Gastrocnemius medialis (tissue), 4 donors: Measurements from ENCODE around the gene NTMT1. TPM values are rescaled to one million over a fixed set of nuclear protein-coding genes. Genes with fewer than 3 reads are reported as not detected.

ENCODE experiments used
- ATAC-seq, 2 donors: fragments of 150-250 bp; one replicate each; pipeline ENCODE4 v1.9.1; 2016
- DNase-seq, 2 donors: peaks; one replicate each; pipeline ENCODE4 v3.0.0-alpha.2; 2019
- H3K27ac ChIP-seq, 4 donors: fragments of 200-600 bp; sonication (generic); 1 replicate in 1 of 4; 2 replicates in 3 of 4; pipeline ENCODE4 v1.5.1; 2016 to 2018; ENCODE audit warnings: mild to moderate bottlenecking in 2 of 4, moderate library complexity in 1 of 4
- H3K27me3 ChIP-seq, 3 donors: fragments of 200-600 bp; sonication (generic) in 2 of 3; 1 replicate in 1 of 3; 2 replicates in 2 of 3; pipeline versions ENCODE4 v1.5.1 to v1.6.0; 2016 to 2019; ENCODE audit warnings: mild to moderate bottlenecking in 1 of 3, moderate library complexity in 1 of 3
- H3K36me3 ChIP-seq, 2 donors: fragments of 200-600 bp; sonication (generic) in 1 of 2; one replicate each; pipeline ENCODE4 v1.5.1; 2017 to 2018
- H3K4me1 ChIP-seq, 2 donors: fragments of 200-600 bp; sonication (generic) in 1 of 2; one replicate each; pipeline ENCODE4 v1.5.1; 2016 to 2017; ENCODE audit warnings: mild to moderate bottlenecking in 2 of 2
- H3K4me3 ChIP-seq, 4 donors: fragments of 200-600 bp; sonication (generic) in 3 of 4; 1 replicate in 1 of 4; 2 replicates in 3 of 4; pipeline ENCODE4 v1.5.1; 2016 to 2019; ENCODE audit warnings: mild to moderate bottlenecking in 2 of 4
- H3K9me3 ChIP-seq, 3 donors: fragments of 200-600 bp; sonication (generic) in 2 of 3; 1 replicate in 1 of 3; 2 replicates in 2 of 3; pipeline ENCODE4 v1.5.1; 2016 to 2019
- POLR2A ChIP-seq, 2 donors: fragments of 450-650 bp; IDR thresholded peaks; one replicate each; pipeline ENCODE4 v1.6.1; 2017; ENCODE audit warnings: antibody characterized with exemption in 2 of 2, mild to moderate bottlenecking in 2 of 2, moderate library complexity in 2 of 2
- in situ Hi-C, 4 donors: fragments of 200-750 bp; cut with MboI; loops; one replicate each; pipeline versions ENCODE4 v1.15.0 to v1.8.0; 2017; ENCODE audit warnings: low sequenced_read_pairs in 4 of 4
- intact Hi-C: fragments of 100-400 bp; cut with DNase I; formaldehyde crosslinking; loops from one replicate; pipeline ENCODE4 v1.15.1; 2023; ENCODE audit warnings: low total_unique reads
- total RNA-seq, 4 donors: library from RNA; depleted of rRNA; stranded (reverse); fragments of >200 nt; gene quantifications; one replicate each; pipeline versions ENCODE4 v1.1.0 to v1.2.3, GENCODE V29; 2016
- TF ChIP-seq, protein P1 (sequence below), 5 experiments: fragments of 450-650 bp in 3 of 5; fragments of 200-600 bp in 2 of 5; sonication (generic) in 2 of 5; IDR thresholded peaks in 4 of 5; conservative IDR thresholded peaks in 1 of 5; 1 replicate in 4 of 5; 2 replicates in 1 of 5; pipeline ENCODE4 v1.5.1; 2016 to 2019; ENCODE audit warnings: antibody characterized with exemption in 5 of 5, mild to moderate bottlenecking in 3 of 5, moderate library complexity in 3 of 5

NTMT1 gene
- total RNA-seq, 4 donors from 2014 or later = 37.8 to 82.1 (median 48.1) TPM

DNA sequence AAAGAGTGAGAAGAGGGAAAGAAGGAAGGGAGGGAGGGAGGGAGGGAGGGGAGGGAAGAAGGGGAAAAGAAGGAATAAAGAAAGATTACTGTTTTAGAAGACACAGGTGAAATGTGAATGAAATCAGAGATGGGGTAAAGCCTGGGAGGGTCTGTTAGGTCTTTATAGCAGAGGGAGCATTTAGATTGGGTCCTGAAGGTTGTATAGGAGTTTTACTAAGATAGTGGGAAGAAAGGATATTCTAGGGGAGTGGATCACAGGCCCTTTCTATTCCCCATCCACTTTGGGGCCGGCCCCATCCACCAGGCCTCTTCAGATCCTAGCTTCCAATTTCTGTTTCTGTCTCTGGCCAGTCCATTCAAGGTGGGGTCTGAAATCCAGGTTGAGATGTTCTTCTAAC, 40.6 kb upstream of the NTMT1 start:
- in situ Hi-C loops = no loop called here
- ATAC-seq (no peak), DNase-seq (no peak)
- no peak overlapping the region for H3K27ac ChIP-seq
- no peaks in the 10 kb centered on the region for H3K27me3 ChIP-seq
- no peak overlapping the region for H3K4me3 ChIP-seq
- H3K36me3 ChIP-seq = no peaks in the 10 kb centered on the region
- H3K9me3 ChIP-seq = no peaks in the 10 kb centered on the region
- intact Hi-C loops = loop anchor here (10.0 kb wide), 1 partner anchor 81 kb away; no protein-coding TSS in a partner anchor
- TF ChIP-seq, protein P1, sequence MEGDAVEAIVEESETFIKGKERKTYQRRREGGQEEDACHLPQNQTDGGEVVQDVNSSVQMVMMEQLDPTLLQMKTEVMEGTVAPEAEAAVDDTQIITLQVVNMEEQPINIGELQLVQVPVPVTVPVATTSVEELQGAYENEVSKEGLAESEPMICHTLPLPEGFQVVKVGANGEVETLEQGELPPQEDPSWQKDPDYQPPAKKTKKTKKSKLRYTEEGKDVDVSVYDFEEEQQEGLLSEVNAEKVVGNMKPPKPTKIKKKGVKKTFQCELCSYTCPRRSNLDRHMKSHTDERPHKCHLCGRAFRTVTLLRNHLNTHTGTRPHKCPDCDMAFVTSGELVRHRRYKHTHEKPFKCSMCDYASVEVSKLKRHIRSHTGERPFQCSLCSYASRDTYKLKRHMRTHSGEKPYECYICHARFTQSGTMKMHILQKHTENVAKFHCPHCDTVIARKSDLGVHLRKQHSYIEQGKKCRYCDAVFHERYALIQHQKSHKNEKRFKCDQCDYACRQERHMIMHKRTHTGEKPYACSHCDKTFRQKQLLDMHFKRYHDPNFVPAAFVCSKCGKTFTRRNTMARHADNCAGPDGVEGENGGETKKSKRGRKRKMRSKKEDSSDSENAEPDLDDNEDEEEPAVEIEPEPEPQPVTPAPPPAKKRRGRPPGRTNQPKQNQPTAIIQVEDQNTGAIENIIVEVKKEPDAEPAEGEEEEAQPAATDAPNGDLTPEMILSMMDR (IDR thresholded peaks at IDR 0.05 in 4 of 5, conservative IDR thresholded peaks at IDR 0.05 in 1 of 5) = no peak
- no peak for TF ChIP-seq POLR2A (IDR thresholded peaks at IDR 0.05)
- peaks cover 0 to 8% of the 10 kb centered on the region in 2 donors for H3K4me1 ChIP-seq

DNA sequence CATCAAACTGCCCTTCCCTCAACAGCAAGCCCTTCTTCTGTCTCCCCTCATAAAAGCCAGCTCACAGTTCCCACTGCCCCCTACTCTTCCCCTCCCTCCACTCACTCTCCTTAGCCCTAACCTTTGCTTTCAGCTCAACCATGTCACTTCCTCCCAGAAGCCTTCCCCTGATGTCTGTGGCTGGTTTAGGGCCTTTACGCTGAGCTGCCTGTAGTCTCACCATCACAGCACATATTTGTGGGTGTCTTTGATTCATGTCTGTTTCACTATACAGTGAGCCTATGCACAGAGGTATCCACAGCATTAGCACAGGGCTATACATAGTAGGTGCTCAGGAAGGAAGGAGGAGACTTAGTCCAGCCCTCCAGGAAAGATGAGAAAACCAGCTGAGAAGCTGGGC, 39.7 kb upstream of the NTMT1 start:
- no peak for ATAC-seq
- intact Hi-C loops = loop anchor here (10.0 kb wide), 1 partner anchor 81 kb away; no protein-coding TSS in a partner anchor
- DNase-seq = no peak
- Histone ChIP-seq H3K36me3 (no peaks in the 10 kb centered on the region), H3K27me3 (no peaks in the 10 kb centered on the region), H3K4me1 (peaks cover 0 to 8% of the 10 kb centered on the region in 2 donors), H3K9me3 (no peaks in the 10 kb centered on the region), H3K4me3 (no peak overlapping the region), H3K27ac (peak overlapping the region in 1 of 4 donors; percentile 71)
- in situ Hi-C loops = no loop called here
- TF ChIP-seq POLR2A (IDR thresholded peaks at IDR 0.05) = no peak
- TF ChIP-seq, protein P1 (IDR thresholded peaks at IDR 0.05 in 4 of 5, conservative IDR thresholded peaks at IDR 0.05 in 1 of 5) = no peak

DNA sequence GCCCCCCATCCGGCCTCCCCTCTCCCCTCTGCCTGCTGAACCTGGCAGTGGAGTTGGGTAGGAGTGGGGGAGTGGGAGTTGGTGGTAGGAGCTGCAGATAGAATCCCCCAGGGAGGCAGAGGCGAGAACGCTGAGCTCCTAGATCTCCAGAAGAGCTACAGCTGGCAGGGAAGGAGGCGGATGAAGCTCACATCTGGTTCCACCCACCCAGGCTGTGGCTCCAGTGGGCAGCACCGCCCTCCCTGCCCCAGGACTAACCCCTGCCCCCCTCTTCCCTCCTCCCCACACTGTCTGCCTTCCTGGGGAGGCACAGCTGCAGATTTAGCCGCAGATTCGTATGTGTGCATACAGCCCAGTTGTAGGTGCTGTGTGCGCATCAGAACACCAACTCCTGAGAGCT, 39.3 kb upstream of the NTMT1 start:
- intact Hi-C loops (loop anchor here (10.0 kb wide), 1 partner anchor 82 kb away; no protein-coding TSS in a partner anchor), in situ Hi-C loops (no loop called here)
- Histone ChIP-seq H3K27ac (peak overlapping the region in 1 of 4 donors; percentile 71), H3K4me1 (peaks cover 0 to 8% of the 10 kb centered on the region in 2 donors), H3K36me3 (no peaks in the 10 kb centered on the region), H3K27me3 (no peaks in the 10 kb centered on the region), H3K4me3 (no peak overlapping the region), H3K9me3 (no peaks in the 10 kb centered on the region)
- TF ChIP-seq, protein P1 (IDR thresholded peaks at IDR 0.05 in 4 of 5, conservative IDR thresholded peaks at IDR 0.05 in 1 of 5) = no peak
- no peak for ATAC-seq
- DNase-seq = no peak

DNA sequence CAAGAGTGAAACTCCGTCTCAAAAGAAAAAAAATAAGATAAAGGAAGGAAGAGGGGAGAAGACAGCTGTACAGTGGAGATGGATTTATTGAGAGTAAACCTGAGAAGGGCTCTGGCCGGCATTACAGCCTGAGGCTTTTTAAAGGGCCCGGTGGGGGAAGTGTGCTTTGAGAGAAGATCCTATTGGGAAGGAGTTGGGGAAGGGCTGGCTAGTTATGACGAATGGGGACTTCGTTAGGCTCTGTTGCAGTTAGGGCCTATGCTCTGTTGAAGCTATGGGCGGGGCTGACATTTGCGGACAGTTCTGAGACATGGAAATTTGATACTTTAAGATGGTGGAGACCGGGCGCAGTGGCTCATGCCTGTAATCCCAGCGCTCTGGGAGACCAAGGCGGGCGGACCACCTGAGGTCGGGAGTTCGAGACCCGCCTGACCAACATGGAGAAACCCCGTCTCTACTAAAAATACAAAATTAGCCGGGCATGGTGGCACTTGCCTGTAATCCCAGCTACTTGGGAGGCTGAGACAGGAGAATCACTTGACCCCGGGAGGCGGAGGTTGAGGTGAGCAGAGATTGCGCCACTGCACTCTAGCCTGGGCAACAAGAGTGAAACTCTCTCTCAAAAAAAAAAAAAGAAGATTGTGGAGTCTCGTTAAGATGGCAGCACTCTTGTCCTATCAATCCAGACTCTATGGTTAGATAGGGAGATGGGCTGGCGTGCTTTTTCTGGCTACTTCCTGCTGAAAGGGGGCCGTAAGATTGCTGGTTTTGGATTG, 38.3 kb upstream of the NTMT1 start:
- Histone ChIP-seq H3K4me1 (peaks cover 0 to 8% of the 10 kb centered on the region in 2 donors), H3K27me3 (no peaks in the 10 kb centered on the region), H3K27ac (peak overlapping the region; percentile 15 to 71 (median 40)), H3K9me3 (no peaks in the 10 kb centered on the region), H3K4me3 (no peak overlapping the region), H3K36me3 (no peaks in the 10 kb centered on the region)
- DNase-seq (peak; percentile 38 to 71), ATAC-seq (peak; percentile 83 to 87)
- TF ChIP-seq, protein P1 (IDR thresholded peaks at IDR 0.05 in 4 of 5, conservative IDR thresholded peaks at IDR 0.05 in 1 of 5) = no peak
- TF ChIP-seq POLR2A (IDR thresholded peaks at IDR 0.05) = no peak
- intact Hi-C loops = loop anchor here (10.0 kb wide), 1 partner anchor 83 kb away; no protein-coding TSS in a partner anchor
- in situ Hi-C loops = no loop called here
